GM19328 (cell line): ENCODE measurements around the gene YY2.
"Not testable (repeated sequence)": the region's sequence is repeated elsewhere in the genome, so short reads cannot be mapped to it uniquely, and the experiment has no call there.

Experiments
- ATAC-seq: cut with Tn5 transposase; IDR thresholded peaks from one replicate; pipeline ENCODE4 v1.9.1; 2021; ENCODE audit warnings: mild to moderate bottlenecking, moderate library complexity; ENCODE audit not compliant: unreplicated experiment

YY2 gene

DNA sequence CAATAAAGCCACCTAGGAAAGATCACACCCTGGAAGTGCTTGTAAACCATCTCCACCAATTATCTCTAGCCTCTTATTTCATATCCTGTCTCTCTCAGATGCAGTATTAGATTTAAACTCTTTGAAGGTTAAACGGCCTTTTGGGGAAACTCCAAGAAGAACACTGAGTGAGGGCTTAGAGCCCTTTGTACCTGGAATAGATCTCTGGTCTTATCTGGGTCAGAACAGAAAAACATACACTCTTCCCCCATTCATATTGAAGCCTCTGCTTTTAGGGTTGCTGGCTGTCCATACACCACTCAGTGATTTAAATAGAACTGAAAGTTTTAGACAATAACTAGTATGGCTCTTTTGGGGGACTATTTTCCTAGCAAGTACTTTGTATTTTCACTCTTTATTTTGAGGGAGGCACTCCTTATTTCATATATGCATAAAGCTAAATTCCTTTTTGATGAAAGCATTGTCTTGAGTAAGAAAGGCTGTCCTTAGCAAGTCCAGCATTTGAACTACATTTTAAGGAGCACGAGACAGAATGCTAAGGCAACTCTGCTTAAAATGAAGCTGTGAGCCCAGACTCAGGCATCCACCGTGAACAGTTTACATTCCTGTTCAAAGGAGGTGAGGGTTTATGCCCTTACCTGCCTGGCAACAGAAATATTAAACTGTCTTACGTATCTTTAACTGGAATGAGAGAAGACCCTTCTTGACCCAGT is 17.4 kb downstream of the YY2 start:
- ATAC-seq = no peak

DNA sequence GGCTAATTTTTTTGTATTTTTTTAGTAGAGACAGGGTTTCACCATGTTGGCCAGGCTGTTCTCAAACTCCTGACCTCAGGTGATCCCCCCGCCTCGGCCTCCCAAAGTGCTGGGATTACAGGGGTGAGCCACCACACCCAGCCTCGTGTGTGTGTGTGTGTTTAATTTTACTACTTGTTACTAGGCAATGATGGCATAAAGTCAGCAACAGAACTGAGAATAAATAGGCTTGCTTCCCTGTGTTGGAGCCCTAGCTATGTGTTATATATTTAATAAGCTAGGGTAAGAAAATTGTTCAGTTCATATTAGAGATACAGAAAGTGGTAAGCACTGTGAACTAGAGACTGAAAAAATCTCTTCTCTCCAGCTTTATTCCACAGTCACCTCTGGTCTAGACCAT is 18.4 kb downstream of the YY2 start:
- not testable (repeated sequence) for ATAC-seq

DNA sequence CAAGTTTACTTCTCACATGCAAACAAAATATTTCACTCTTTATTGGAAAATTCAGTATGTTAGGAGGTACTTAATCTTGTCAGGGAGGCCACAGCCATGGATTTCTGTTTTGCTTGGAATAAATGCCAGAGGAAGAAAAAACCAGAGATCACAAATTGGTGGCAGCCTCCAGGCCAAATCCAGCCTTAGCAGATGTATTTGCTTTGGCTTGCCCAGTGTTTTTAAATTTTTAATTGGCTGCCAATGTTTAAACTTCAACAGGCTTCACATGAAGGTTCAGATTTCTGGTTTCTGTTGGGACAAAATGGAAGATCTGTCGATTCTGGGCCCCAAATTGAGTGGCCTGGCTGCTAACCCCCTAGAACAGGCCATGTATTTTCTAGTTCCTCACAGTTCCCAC is 19.2 kb downstream of the YY2 start:
- no peak for ATAC-seq

GRCh38 chrX:21881881-21882574 is 26.2 kb downstream of the YY2 start:
- no peak for ATAC-seq

- ATAC-seq = no peak
Observed at GRCh38 chrX:21883258-21883657, 27.5 kb downstream of the YY2 start.

DNA sequence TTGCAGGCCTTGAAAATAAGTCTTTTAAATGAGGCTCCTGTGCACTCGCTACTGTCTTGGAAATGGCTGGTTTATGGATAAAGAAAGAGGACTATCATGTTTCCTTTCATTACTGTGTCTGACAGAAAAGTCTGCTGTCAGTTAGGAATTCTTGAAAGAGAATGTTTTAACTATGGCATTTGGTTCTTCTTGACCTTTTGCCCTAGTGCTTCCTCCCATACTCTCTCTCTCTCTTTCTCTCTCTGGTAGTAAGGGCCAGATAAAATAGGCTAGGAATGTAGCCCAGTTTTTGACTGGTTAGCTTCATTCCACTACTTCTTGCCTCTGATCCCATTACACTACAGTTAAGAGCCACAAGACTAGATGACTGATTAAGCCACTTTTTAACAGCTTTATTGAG is 29.8 kb downstream of the YY2 start:
- no peak for ATAC-seq

- no peak for ATAC-seq
Observed at GRCh38 chrX:21905313-21905712, 49.5 kb downstream of the YY2 start.

DNA sequence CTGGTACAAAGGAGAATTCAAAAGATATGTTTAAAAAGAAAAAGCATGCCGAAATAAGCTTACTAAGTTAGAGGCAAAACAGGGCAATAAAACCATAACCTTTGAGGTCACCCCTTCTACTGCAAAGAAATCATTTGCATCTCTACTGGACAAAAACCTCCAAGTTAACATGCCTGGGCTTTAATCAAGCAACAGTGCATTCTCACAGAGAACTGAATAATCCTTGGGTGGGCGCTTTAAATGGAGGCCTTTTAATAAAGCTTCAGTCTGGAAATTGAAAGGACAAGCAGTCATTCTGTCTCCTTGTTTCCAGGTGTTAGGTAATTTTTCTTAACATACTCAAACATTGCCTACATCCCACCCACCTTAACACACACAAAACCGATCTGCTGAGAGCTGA is 50.2 kb downstream of the YY2 start:
- no peak for ATAC-seq

DNA sequence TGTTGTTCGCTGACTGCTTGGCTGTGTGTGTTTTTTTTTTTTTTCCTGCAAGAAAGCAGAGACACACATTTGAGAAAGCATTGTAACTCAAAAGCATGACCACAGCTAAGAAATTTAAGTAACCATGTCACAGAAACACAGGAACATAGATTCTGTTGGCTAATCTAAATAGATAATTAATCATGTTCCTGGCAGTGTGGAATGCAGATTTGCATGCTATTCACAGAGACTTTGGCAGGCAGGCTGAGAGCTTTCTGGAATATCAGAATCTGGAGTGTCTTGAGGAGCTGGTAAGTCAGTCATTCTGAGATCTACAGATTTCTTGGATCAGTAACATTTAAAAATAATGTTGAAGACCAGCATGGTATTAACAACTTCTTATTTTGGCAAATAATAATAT is 51.5 kb downstream of the YY2 start:
- no peak for ATAC-seq
